ENCODE data around the gene PDGFC.

GRCh38 chr4:156909010-156909409 lies 62.6 kb downstream of the PDGFC start:
- no peak for TF ChIP-seq GATA2 (IDR thresholded peaks at IDR 0.05; ENCODE audit: low read depth, low read length)
- no peak for TF ChIP-seq GATA3 (IDR thresholded peaks at IDR 0.05; ENCODE audit: low read depth, low read length)
